Peyer's patch (tissue), 4 donors: Measurements from ENCODE around the gene HS6ST1.

Experiments used
- POLR2A ChIP-seq, 2 donors: fragments of 450-650 bp; IDR thresholded peaks; one replicate each; pipeline ENCODE4 v1.5.1; 2017; ENCODE audit warnings: antibody characterized with exemption in 2 of 2, mild to moderate bottlenecking in 2 of 2, moderate library complexity in 2 of 2
- TF ChIP-seq, protein P1 (sequence below), 6 experiments: fragments of 450-650 bp in 4 of 6; fragments of 200-600 bp in 2 of 6; sonication (generic) in 1 of 6; IDR thresholded peaks; one replicate each; pipeline ENCODE4 v1.5.1; 2017 to 2019; ENCODE audit warnings: antibody characterized with exemption in 6 of 6, mild to moderate bottlenecking in 3 of 6, moderate library complexity in 1 of 6

DNA sequence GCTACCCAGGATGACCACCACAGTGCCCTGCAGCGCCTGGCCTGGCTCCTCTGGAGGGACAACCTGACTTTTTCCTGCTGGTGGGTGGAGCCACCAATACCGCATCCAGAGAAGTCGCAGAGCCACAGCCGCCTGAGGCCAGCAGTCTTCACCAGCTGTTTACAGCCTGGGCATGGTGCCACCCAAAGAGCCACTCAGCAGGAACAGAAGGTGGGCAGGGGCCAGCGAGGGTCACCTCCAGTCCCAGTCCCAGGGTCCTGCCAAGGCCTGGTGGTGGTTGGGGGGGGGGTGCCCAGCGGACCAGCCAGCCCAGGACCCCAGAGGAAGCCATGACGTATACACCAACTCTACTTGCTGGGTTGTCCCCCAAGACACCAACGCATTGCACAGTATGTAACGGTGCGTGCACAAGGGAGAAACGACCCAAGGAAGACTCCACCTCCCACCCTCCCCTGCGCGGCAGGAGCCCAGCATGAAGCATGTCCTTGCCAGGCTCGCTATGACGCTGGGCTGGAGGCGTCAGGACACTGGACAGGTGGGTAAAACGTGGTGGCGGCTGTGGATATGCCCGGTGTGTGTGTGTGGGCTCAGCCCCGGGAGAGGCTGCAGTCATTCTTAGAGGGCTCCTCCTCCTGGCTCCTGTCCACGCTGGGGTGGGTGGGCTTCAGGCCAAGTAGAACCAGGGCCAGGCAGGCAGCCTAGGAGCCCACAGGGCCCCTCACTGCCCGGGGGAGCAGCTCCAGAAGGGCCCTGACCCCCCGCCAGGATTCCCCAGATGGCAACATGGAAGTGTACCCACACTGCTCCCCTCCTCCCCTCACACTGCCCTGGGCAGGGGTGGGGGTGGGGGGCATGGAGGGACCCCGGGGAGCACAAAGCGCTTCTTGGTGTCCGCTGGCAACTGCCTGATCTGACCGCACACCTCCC lies 49.3 kb downstream of the HS6ST1 start:
- TF ChIP-seq, protein P1, sequence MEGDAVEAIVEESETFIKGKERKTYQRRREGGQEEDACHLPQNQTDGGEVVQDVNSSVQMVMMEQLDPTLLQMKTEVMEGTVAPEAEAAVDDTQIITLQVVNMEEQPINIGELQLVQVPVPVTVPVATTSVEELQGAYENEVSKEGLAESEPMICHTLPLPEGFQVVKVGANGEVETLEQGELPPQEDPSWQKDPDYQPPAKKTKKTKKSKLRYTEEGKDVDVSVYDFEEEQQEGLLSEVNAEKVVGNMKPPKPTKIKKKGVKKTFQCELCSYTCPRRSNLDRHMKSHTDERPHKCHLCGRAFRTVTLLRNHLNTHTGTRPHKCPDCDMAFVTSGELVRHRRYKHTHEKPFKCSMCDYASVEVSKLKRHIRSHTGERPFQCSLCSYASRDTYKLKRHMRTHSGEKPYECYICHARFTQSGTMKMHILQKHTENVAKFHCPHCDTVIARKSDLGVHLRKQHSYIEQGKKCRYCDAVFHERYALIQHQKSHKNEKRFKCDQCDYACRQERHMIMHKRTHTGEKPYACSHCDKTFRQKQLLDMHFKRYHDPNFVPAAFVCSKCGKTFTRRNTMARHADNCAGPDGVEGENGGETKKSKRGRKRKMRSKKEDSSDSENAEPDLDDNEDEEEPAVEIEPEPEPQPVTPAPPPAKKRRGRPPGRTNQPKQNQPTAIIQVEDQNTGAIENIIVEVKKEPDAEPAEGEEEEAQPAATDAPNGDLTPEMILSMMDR (IDR thresholded peaks at IDR 0.05), result no peak
- TF ChIP-seq POLR2A (IDR thresholded peaks at IDR 0.05), result no peak
